OCI-LY7 (cell line): ENCODE measurements around the gene HAT1. TPM values are rescaled to one million over a fixed set of nuclear protein-coding genes. Genes with fewer than 3 reads are reported as not detected.

Experiments
- BruUV-seq: library from RNA; stranded (reverse); fragments of 400-500 nt; replicated peaks from 2 replicates; lab custom pipeline; 2021; lab: Mats Ljungman, UMichigan
- CTCF ChIA-PET: fragments of 300-600 bp; sonication (Branson Sonifier 250); formaldehyde crosslinking; loops from one replicate; lab custom pipeline; 2022; ENCODE audit warnings: antibody characterized with exemption; ENCODE audit not compliant: unreplicated experiment; lab: Charles Lee
- POLR2A ChIA-PET: fragments of 300-600 bp; sonication (Branson Sonifier 250); formaldehyde crosslinking; loops from one replicate; lab custom pipeline; 2022; ENCODE audit warnings: antibody characterized with exemption; lab: Charles Lee
- DNase-seq: peaks from one replicate; pipeline ENCODE4 v3.0.0-alpha.2; 2015; ENCODE audit warnings: low spot score
- H2AFZ ChIP-seq: fragments of 200-600 bp; sonication (generic), shearing (Covaris generic); 2 replicates; pipeline ENCODE4 v1.6.1; 2014; ENCODE audit warnings: mild to moderate bottlenecking, antibody characterized with exemption, low read length, moderate library complexity
- H3K27ac ChIP-seq: fragments of 200-600 bp; sonication (generic); 2 replicates; pipeline ENCODE4 v1.5.1; 2014; ENCODE audit warnings: mixed run types, low read depth, mild to moderate bottlenecking, moderate library complexity, low read length, inconsistent platforms; ENCODE audit not compliant: poor library complexity, severe bottlenecking
- H3K36me3 ChIP-seq: fragments of 200-600 bp; sonication (generic); 2 replicates; pipeline ENCODE4 v1.6.1; 2014; ENCODE audit warnings: mild to moderate bottlenecking, antibody characterized with exemption, low read length, moderate library complexity, mixed read lengths; ENCODE audit not compliant: insufficient read depth
- H3K4me1 ChIP-seq: fragments of 200-600 bp; sonication (generic); 2 replicates; pipeline ENCODE4 v1.5.1; 2014; ENCODE audit warnings: mild to moderate bottlenecking, low read length; ENCODE audit not compliant: insufficient read depth, poor library complexity, severe bottlenecking
- H3K4me2 ChIP-seq: fragments of 200-600 bp; sonication (generic); 2 replicates; pipeline ENCODE4 v1.6.1; 2014; ENCODE audit warnings: mild to moderate bottlenecking, low read length
- H3K4me3 ChIP-seq: fragments of 200-600 bp; sonication (generic); 2 replicates; pipeline ENCODE4 v1.5.1; 2014; ENCODE audit warnings: mild to moderate bottlenecking, low read depth, low read length; ENCODE audit not compliant: poor library complexity, severe bottlenecking
- H3K79me2 ChIP-seq: fragments of 200-600 bp; sonication (generic); 2 replicates; pipeline ENCODE4 v1.6.1; 2016; ENCODE audit warnings: low read depth, mild to moderate bottlenecking, low read length, moderate library complexity, mixed read lengths; ENCODE audit not compliant: insufficient read depth
- H3K9me2 ChIP-seq: fragments of 200-600 bp; sonication (generic); 2 replicates; pipeline ENCODE4 v1.6.1; 2016; ENCODE audit warnings: mild to moderate bottlenecking, low read length, mixed read lengths; ENCODE audit not compliant: insufficient read depth
- H3K9me3 ChIP-seq: fragments of 200-600 bp; sonication (generic); 2 replicates; pipeline ENCODE4 v1.6.1; 2014; ENCODE audit warnings: mild to moderate bottlenecking, mixed run types, low read length, mixed read lengths
- H4K20me1 ChIP-seq: fragments of 200-600 bp; sonication (generic); 2 replicates; pipeline ENCODE4 v1.6.1; 2014; ENCODE audit warnings: mild to moderate bottlenecking, antibody characterized with exemption, low read length, moderate library complexity, mixed read lengths; ENCODE audit not compliant: insufficient read depth
- CTCF ChIP-seq: fragments of 200-600 bp; sonication (generic); conservative IDR thresholded peaks from 2 replicates; pipeline ENCODE4 v1.5.1; 2014; ENCODE audit warnings: mild to moderate bottlenecking, antibody characterized with exemption, low read length, moderate library complexity, mixed read lengths
- EZH2phosphoT487 ChIP-seq: fragments of 200-600 bp; sonication (generic); IDR thresholded peaks from 2 replicates; pipeline ENCODE4 v1.6.1; 2018; ENCODE audit warnings: low read depth, borderline replicate concordance, mild to moderate bottlenecking, mixed run types, antibody characterized with exemption, low read length, moderate library complexity, mixed read lengths
- intact Hi-C: fragments of 100-400 bp; cut with micrococcal nuclease; formaldehyde crosslinking; loops from one replicate; pipeline ENCODE4 v1.10.0; 2022; ENCODE audit not compliant: unreplicated experiment
- total RNA-seq, 2 experiments: library from RNA; depleted of rRNA in 1 of 2; stranded (reverse); fragments of >200 nt in 1 of 2; shearing (Covaris generic) in 1 of 2; gene quantifications; 2 replicates each; pipeline ENCODE4 v1.2.3, GENCODE V29; 2014 to 2022

HAT1 gene
- total RNA-seq, 2 experiments from 2014 or later: 77.5 to 96.5 TPM

- TF ChIP-seq EZH2phosphoT487 (no peak), CTCF (no peak)
- intact Hi-C loops: no loop called here
Observed at GRCh38 chr2:171889333-171889732, 32.9 kb upstream of the HAT1 start.

GRCh38 chr2:171889808-171890207, 32.5 kb upstream of the HAT1 start:
- no TSS peak for BruUV-seq
- intact Hi-C loops: no loop called here
- H4K20me1 ChIP-seq: no peaks in the 10 kb centered on the region
- H3K4me3 ChIP-seq: no peak overlapping the region
- TF ChIP-seq EZH2phosphoT487 (no peak), CTCF (no peak)
- H3K4me2 ChIP-seq: no peak overlapping the region
- H3K9me2 ChIP-seq: no peaks in the 10 kb centered on the region
- peaks cover 57% of the 10 kb centered on the region for H3K36me3 ChIP-seq
- H3K27ac ChIP-seq: no peak overlapping the region
- ChIA-PET POLR2A (interaction anchor here (0.6 to 0.7 kb wide), 2 partner anchors 70 to 243 kb away, joined by 3 to 4 read pairs; no protein-coding TSS in a partner anchor), CTCF (no interaction called here)
- no peaks in the 10 kb centered on the region for H3K9me3 ChIP-seq
- peaks cover 12% of the 10 kb centered on the region for H3K4me1 ChIP-seq
- DNase-seq: no peak
- H2AFZ ChIP-seq: no peak overlapping the region
- H3K79me2 ChIP-seq: peaks cover 37% of the 10 kb centered on the region

More at GRCh38 chr2:171889333-171889732, 32.9 kb upstream of the HAT1 start:
- no TSS peak for BruUV-seq
- Histone ChIP-seq H3K4me3 (no peak overlapping the region), H3K27ac (no peak overlapping the region), H3K9me3 (no peaks in the 10 kb centered on the region), H3K36me3 (peaks cover 57% of the 10 kb centered on the region), H4K20me1 (no peaks in the 10 kb centered on the region), H3K79me2 (peaks cover 37% of the 10 kb centered on the region), H2AFZ (no peak overlapping the region), H3K4me2 (no peak overlapping the region), H3K4me1 (peaks cover 8% of the 10 kb centered on the region), H3K9me2 (no peaks in the 10 kb centered on the region)
- ChIA-PET POLR2A (no interaction called here), CTCF (no interaction called here)
- no peak for DNase-seq

- 0 out of 2 replicates have a peak, but pooled peaks have one; percentile 4 for TF ChIP-seq CTCF
- TF ChIP-seq EZH2phosphoT487: no peak
- intact Hi-C loops: no loop called here
- Histone ChIP-seq H3K79me2 (peaks cover 31% of the 10 kb centered on the region; the same call in 1 of the 2 replicates), H4K20me1 (no peaks in the 10 kb centered on the region), H3K4me1 (peaks cover 17% of the 10 kb centered on the region), H3K27ac (peak overlapping the region; percentile 39), H2AFZ (peak overlapping the region; percentile 90), H3K4me2 (peak overlapping the region; percentile 83), H3K36me3 (peaks cover 40% of the 10 kb centered on the region), H3K9me3 (peaks cover 3% of the 10 kb centered on the region; the same call in 1 of the 2 replicates), H3K4me3 (peak overlapping the region; percentile 86), H3K9me2 (no peaks in the 10 kb centered on the region)
- BruUV-seq: no TSS peak
- peak; percentile 5 for DNase-seq
- ChIA-PET CTCF (no interaction called here), POLR2A (interaction anchor here (0.6 to 4.5 kb wide), 15 partner anchors 11 to 210 kb away, joined by 3 to 24 read pairs (median 3); partner anchors contain the start of gene HAT1)
Observed at GRCh38 chr2:171893196-171893823, 29.0 kb upstream of the HAT1 start.
